ENCODE measurements around the gene HIC2. TPM values are rescaled to one million over a fixed set of nuclear protein-coding genes. Genes with fewer than 3 reads are reported as not detected.

Gene HIC2
- total RNA-seq, 1 experiment from 2014 or later = 33.3 TPM

DNA sequence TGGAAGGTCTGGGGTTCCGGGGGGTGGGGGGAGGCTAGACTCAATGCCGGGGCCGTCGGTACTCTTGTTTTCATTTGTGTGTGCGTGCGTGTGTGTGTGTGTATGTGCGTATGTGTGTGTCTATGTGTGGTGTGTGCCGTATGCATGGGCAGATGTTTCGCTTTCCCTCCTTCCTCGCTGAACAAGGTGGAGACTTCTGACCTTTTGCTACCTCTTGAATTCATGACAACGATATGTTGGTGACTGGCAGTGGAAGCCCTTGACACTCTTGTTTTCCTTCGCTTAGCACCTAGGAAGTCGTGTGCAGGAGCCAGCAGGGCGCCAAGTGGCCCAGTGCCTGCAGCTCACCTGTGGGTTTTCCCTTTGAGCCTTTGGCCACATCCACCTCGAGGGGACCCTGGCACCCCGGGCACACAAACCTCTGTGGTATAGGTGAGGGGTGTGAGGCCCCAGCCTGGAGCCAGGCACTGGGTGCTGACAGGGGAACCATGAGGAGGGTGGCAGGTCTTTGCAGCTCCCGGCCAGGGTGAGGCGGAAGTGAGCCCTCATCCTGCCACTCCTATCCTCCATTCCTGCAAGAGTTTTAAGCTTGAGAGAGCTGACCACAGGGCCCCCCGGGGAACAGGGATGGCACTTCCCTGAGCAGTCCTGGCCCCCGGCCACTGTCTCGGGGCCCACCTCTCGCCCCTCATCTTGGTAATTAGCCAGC is 30.7 kb downstream of the HIC2 start (continued):
- TF ChIP-seq ZNF396 (CRISPR knock-in tag; IDR thresholded peaks at IDR 0.05; ENCODE audit: borderline replicate concordance) (no peak), CBFB (CRISPR knock-in tag; IDR thresholded peaks at IDR 0.05; ENCODE audit: low read depth) (no peak)
- TF ChIP-seq, protein P1, sequence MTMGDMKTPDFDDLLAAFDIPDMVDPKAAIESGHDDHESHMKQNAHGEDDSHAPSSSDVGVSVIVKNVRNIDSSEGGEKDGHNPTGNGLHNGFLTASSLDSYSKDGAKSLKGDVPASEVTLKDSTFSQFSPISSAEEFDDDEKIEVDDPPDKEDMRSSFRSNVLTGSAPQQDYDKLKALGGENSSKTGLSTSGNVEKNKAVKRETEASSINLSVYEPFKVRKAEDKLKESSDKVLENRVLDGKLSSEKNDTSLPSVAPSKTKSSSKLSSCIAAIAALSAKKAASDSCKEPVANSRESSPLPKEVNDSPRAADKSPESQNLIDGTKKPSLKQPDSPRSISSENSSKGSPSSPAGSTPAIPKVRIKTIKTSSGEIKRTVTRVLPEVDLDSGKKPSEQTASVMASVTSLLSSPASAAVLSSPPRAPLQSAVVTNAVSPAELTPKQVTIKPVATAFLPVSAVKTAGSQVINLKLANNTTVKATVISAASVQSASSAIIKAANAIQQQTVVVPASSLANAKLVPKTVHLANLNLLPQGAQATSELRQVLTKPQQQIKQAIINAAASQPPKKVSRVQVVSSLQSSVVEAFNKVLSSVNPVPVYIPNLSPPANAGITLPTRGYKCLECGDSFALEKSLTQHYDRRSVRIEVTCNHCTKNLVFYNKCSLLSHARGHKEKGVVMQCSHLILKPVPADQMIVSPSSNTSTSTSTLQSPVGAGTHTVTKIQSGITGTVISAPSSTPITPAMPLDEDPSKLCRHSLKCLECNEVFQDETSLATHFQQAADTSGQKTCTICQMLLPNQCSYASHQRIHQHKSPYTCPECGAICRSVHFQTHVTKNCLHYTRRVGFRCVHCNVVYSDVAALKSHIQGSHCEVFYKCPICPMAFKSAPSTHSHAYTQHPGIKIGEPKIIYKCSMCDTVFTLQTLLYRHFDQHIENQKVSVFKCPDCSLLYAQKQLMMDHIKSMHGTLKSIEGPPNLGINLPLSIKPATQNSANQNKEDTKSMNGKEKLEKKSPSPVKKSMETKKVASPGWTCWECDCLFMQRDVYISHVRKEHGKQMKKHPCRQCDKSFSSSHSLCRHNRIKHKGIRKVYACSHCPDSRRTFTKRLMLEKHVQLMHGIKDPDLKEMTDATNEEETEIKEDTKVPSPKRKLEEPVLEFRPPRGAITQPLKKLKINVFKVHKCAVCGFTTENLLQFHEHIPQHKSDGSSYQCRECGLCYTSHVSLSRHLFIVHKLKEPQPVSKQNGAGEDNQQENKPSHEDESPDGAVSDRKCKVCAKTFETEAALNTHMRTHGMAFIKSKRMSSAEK (CRISPR knock-in tag; IDR thresholded peaks at IDR 0.05; ENCODE audit: borderline replicate concordance) = no peak

DNA sequence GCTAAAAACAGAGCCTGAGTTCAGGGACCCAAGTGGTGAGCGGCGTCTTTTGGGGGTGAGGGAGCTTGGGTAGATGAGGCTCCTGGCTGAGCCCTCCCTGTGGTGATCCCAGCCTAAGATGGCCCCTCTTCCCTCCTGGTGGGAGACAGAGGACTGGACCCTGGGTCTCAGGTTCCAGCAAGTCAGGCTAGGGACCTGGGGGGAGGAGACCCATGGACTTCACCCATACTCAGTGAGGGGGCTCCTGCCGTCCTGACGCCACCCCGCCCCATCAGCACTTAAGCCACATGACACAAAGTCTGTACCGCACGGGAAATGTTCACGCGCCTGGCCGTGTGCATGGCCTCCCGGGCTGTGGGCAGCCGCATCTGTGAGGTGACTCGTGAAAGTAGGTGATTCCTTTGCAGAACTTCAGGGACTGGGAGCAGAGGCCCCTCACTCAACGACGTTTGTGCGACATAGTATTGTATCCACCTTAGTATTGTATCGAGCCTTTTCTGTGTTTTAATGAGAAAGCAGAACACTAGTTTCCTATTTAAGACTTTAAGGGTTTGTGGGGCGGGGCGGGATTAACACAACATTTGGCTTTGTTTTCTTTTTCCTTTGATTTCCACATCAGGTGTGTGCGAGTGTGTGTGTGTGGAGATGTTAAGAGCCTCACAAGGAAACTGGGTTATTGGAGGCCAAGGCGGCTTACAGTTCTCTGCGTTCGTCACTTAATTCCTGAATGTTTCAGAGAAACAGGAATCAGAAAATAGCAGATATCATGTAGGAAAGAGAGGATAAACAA is 31.7 kb downstream of the HIC2 start:
- CTCF ChIA-PET = interaction anchor here (0.6 to 1.4 kb wide), 7 partner anchors 8 to 345 kb away, joined by 3 to 15 read pairs (median 5); no protein-coding TSS in a partner anchor
- Mint-ChIP-seq H3K36me3 (peaks cover 11% of the 10 kb centered on the region; the same call in 1 of the 2 replicates), H3K27ac (peak overlapping the region; percentile 50; the same call in 1 of the 2 replicates), H3K9me3 (no peaks in the 10 kb centered on the region), H3K27me3 (ENCODE audit: low read depth) (no peaks in the 10 kb centered on the region), H3K4me1 (peaks cover 14% of the 10 kb centered on the region), H3K4me3 (no peak overlapping the region)
- no peak for TF ChIP-seq NR3C1 (CRISPR knock-in tag; conservative IDR thresholded peaks at IDR 0.05; ENCODE audit: low read depth)
- TF ChIP-seq MXD4 (CRISPR knock-in tag; IDR thresholded peaks at IDR 0.05; ENCODE audit: borderline replicate concordance) = no peak
- TF ChIP-seq SOX15 (CRISPR knock-in tag; IDR thresholded peaks at IDR 0.05) = no peak
- TF ChIP-seq, protein P2, sequence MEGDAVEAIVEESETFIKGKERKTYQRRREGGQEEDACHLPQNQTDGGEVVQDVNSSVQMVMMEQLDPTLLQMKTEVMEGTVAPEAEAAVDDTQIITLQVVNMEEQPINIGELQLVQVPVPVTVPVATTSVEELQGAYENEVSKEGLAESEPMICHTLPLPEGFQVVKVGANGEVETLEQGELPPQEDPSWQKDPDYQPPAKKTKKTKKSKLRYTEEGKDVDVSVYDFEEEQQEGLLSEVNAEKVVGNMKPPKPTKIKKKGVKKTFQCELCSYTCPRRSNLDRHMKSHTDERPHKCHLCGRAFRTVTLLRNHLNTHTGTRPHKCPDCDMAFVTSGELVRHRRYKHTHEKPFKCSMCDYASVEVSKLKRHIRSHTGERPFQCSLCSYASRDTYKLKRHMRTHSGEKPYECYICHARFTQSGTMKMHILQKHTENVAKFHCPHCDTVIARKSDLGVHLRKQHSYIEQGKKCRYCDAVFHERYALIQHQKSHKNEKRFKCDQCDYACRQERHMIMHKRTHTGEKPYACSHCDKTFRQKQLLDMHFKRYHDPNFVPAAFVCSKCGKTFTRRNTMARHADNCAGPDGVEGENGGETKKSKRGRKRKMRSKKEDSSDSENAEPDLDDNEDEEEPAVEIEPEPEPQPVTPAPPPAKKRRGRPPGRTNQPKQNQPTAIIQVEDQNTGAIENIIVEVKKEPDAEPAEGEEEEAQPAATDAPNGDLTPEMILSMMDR (IDR thresholded peaks at IDR 0.05) = no peak
- TF ChIP-seq NR1H2 (CRISPR knock-in tag; IDR thresholded peaks at IDR 0.05) = no peak
- TF ChIP-seq NFYB (CRISPR knock-in tag; conservative IDR thresholded peaks at IDR 0.05; ENCODE audit: low read depth) = no peak
- no peak for TF ChIP-seq CBFB (CRISPR knock-in tag; IDR thresholded peaks at IDR 0.05; ENCODE audit: low read depth)
- no peak for TF ChIP-seq TP53 (CRISPR knock-in tag; IDR thresholded peaks at IDR 0.05)
- TF ChIP-seq FOXJ3 (CRISPR knock-in tag; IDR thresholded peaks at IDR 0.05; ENCODE audit: borderline replicate concordance) = no peak
- TF ChIP-seq TEAD1 (CRISPR knock-in tag; IDR thresholded peaks at IDR 0.05) = no peak
- TF ChIP-seq GTF2I (CRISPR knock-in tag; conservative IDR thresholded peaks at IDR 0.05) = no peak
- TF ChIP-seq, protein P3, sequence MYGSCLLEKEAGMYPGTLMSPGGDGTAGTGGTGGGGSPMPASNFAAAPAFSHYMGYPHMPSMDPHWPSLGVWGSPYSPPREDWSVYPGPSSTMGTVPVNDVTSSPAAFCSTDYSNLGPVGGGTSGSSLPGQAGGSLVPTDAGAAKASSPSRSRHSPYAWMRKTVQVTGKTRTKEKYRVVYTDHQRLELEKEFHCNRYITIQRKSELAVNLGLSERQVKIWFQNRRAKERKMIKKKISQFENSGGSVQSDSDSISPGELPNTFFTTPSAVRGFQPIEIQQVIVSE (CRISPR knock-in tag; IDR thresholded peaks at IDR 0.05; ENCODE audit: borderline replicate concordance) = no peak
- TF ChIP-seq JAZF1 (CRISPR knock-in tag; IDR thresholded peaks at IDR 0.05) = no peak
- ATAC-seq (no peak), DNase-seq (ENCODE audit: low spot score) (no peak)
- POLR2A ChIA-PET = no interaction called here
